CD4-positive, alpha-beta memory T cell (primary cell): Measurements from ENCODE around the gene DCP1B. TPM values are rescaled to one million over a fixed set of nuclear protein-coding genes. Genes with fewer than 3 reads are reported as not detected.

Experiments
- CTCF ChIA-PET: fragments of 350-600 bp; sonication (Branson Sonifier 250); formaldehyde crosslinking; loops from one replicate; lab custom pipeline; 2021; ENCODE audit warnings: inconsistent platforms; ENCODE audit not compliant: partially characterized antibody; lab: Charles Lee
- POLR2A ChIA-PET: fragments of 350-600 bp; sonication (Branson Sonifier 250); formaldehyde crosslinking; loops from one replicate; lab custom pipeline; 2021; ENCODE audit not compliant: partially characterized antibody; lab: Charles Lee
- DNase-seq, 5 donors: peaks; one replicate each; pipeline versions ENCODE4 v3.0.0 to v3.0.0-alpha.2; 2020 to 2022; ENCODE audit warnings: mixed read lengths in 1 of 5
- H3K27ac ChIP-seq: one replicate; pipeline ENCODE4 v1.7.0; 2013; ENCODE audit warnings: low read depth, low read length
- H3K27me3 ChIP-seq: 2 replicates; pipeline ENCODE4 v1.7.0; 2013; ENCODE audit warnings: mild to moderate bottlenecking, low read length, moderate library complexity; ENCODE audit not compliant: insufficient read depth
- H3K36me3 ChIP-seq: 2 replicates; pipeline ENCODE4 v1.7.0; 2013; ENCODE audit warnings: mild to moderate bottlenecking, low read length, moderate library complexity; ENCODE audit not compliant: insufficient read depth
- H3K4me1 ChIP-seq: 2 replicates; pipeline ENCODE4 v1.7.0; 2013; ENCODE audit warnings: mild to moderate bottlenecking, low read length, moderate library complexity; ENCODE audit not compliant: insufficient read depth
- H3K4me3 ChIP-seq, 2 donors: one replicate each; pipeline ENCODE4 v1.7.0; 2013; ENCODE audit warnings: low read length in 2 of 2, mild to moderate bottlenecking in 1 of 2
- H3K9me3 ChIP-seq, 2 donors: one replicate each; pipeline ENCODE4 v1.7.0; 2013; ENCODE audit warnings: low read length in 2 of 2, control low read depth in 1 of 2; ENCODE audit not compliant: control insufficient read depth in 1 of 2
- H3K27ac Mint-ChIP-seq, 7 donors: one replicate each; pipeline ENCODE4 v1.8.0; 2020 to 2021; ENCODE audit warnings: mixed read lengths in 7 of 7, mild to moderate bottlenecking in 6 of 7, inconsistent platforms in 3 of 7, moderate library complexity in 3 of 7
- H3K27me3 Mint-ChIP-seq, 2 donors: one replicate each; pipeline ENCODE4 v1.8.0; 2020 to 2021; ENCODE audit warnings: mixed read lengths in 2 of 2
- H3K36me3 Mint-ChIP-seq, 2 donors: one replicate each; pipeline ENCODE4 v1.8.0; 2020 to 2021; ENCODE audit warnings: mixed read lengths in 2 of 2, inconsistent platforms in 1 of 2, mild to moderate bottlenecking in 1 of 2
- H3K4me1 Mint-ChIP-seq, 4 donors: one replicate each; pipeline ENCODE4 v1.8.0; 2020 to 2021; ENCODE audit warnings: mixed read lengths in 4 of 4, mild to moderate bottlenecking in 1 of 4
- H3K4me3 Mint-ChIP-seq, 8 donors: one replicate each; pipeline ENCODE4 v1.8.0; 2020 to 2021; ENCODE audit warnings: mixed read lengths in 8 of 8, mild to moderate bottlenecking in 7 of 8, moderate library complexity in 6 of 8, inconsistent platforms in 3 of 8
- H3K9me3 Mint-ChIP-seq, 8 donors: one replicate each; pipeline ENCODE4 v1.8.0; 2020 to 2021; ENCODE audit warnings: mixed read lengths in 8 of 8, mild to moderate bottlenecking in 5 of 8, inconsistent platforms in 3 of 8, moderate library complexity in 1 of 8
- intact Hi-C: fragments of 100-400 bp; cut with micrococcal nuclease; formaldehyde crosslinking; loops from one replicate; pipeline ENCODE4 v1.15.1; 2023
- polyA plus RNA-seq, 2 donors: library from polyadenylated mRNA; unstranded; fragments of 300-500 nt; fragmentation: Illumina TruSeq; gene quantifications; one replicate each; pipeline ENCODE4 v1.2.3, GENCODE V29; 2021
- total RNA-seq, 2 experiments: library from RNA; stranded (reverse); gene quantifications; one replicate each; pipeline ENCODE4 v1.2.3, GENCODE V29; 2021

The DCP1B gene
- total and polyA plus RNA-seq, 4 experiments from 2014 or later, result 16.2 to 29.2 (median 26.2) TPM

GRCh38 chr12:1935700-1936378 lies 68.4 kb downstream of the DCP1B start:
- H3K27me3 ChIP-seq, result no peaks in the 10 kb centered on the region
- H3K4me3 ChIP-seq, result no peak overlapping the region
- Mint-ChIP-seq H3K36me3 (peaks cover 19 to 28% of the 10 kb centered on the region in 2 donors), H3K9me3 (no peaks in the 10 kb centered on the region), H3K4me3 (no peak overlapping the region), H3K27me3 (no peaks in the 10 kb centered on the region), H3K4me1 (peaks cover 4 to 9% (median 6%) of the 10 kb centered on the region in 4 donors), H3K27ac (no peak overlapping the region)
- intact Hi-C loops, result no loop called here
- no peaks in the 10 kb centered on the region for H3K9me3 ChIP-seq
- DNase-seq, result no peak
- peaks cover 5% of the 10 kb centered on the region for H3K4me1 ChIP-seq
- no peak overlapping the region for H3K27ac ChIP-seq
- H3K36me3 ChIP-seq, result no peaks in the 10 kb centered on the region
- CTCF ChIA-PET, result interaction anchor here (1.0 to 1.6 kb wide), 2 partner anchors 20 to 145 kb away, joined by 4 to 6 read pairs; no protein-coding TSS in a partner anchor
- POLR2A ChIA-PET, result no interaction called here

- Histone ChIP-seq H3K27me3 (no peaks in the 10 kb centered on the region), H3K4me1 (peaks cover 5% of the 10 kb centered on the region), H3K4me3 (no peak overlapping the region), H3K9me3 (no peaks in the 10 kb centered on the region), H3K27ac (no peak overlapping the region), H3K36me3 (no peaks in the 10 kb centered on the region)
- Mint-ChIP-seq H3K4me1 (peaks cover 4 to 9% (median 6%) of the 10 kb centered on the region in 4 donors), H3K4me3 (no peak overlapping the region), H3K9me3 (no peaks in the 10 kb centered on the region), H3K36me3 (peaks cover 16 to 24% of the 10 kb centered on the region in 2 donors), H3K27me3 (no peaks in the 10 kb centered on the region), H3K27ac (peak overlapping the region in 1 of 7 donors; percentile 85)
- no peak for DNase-seq
- intact Hi-C loops, result no loop called here
- CTCF ChIA-PET, result interaction anchor here (1.0 to 1.6 kb wide), 2 partner anchors 19 to 144 kb away, joined by 4 to 6 read pairs; no protein-coding TSS in a partner anchor
- POLR2A ChIA-PET, result no interaction called here
Observed at GRCh38 chr12:1935242-1935641, 69.0 kb downstream of the DCP1B start.

GRCh38 chr12:1934831-1935230 lies 69.4 kb downstream of the DCP1B start:
- Histone ChIP-seq H3K36me3 (no peaks in the 10 kb centered on the region), H3K9me3 (no peaks in the 10 kb centered on the region), H3K4me1 (peaks cover 4% of the 10 kb centered on the region), H3K27me3 (no peaks in the 10 kb centered on the region), H3K27ac (no peak overlapping the region), H3K4me3 (no peak overlapping the region)
- no peak for DNase-seq
- Mint-ChIP-seq H3K9me3 (no peaks in the 10 kb centered on the region), H3K4me1 (peaks cover 2 to 6% (median 3%) of the 10 kb centered on the region in 4 donors), H3K36me3 (peaks cover 13 to 20% of the 10 kb centered on the region in 2 donors), H3K27me3 (no peaks in the 10 kb centered on the region), H3K4me3 (no peak overlapping the region), H3K27ac (no peak overlapping the region)
- CTCF ChIA-PET, result interaction anchor here (1.6 kb wide), 1 partner anchor 19 kb away, joined by 6 read pairs; no protein-coding TSS in a partner anchor
- intact Hi-C loops, result no loop called here
- POLR2A ChIA-PET, result no interaction called here

DNA sequence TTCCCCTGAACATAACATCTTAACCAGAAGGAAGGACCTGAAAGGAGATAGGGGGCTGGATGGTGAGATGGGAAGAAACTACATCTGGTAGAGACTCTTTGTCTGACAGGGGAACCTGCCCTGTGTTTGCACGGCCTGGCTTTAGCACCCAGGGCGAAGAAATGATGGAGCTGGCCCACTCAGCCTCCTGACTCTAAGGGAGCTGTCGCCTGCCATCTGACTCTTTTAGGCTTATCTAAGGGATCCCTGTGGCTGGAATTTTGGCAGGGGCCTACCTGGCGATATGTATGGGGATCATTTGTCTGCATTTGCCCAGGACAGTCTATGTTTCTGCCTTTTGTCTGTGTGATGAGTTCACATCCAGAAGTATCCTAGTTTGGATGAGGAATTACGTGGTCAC lies 70.2 kb downstream of the DCP1B start:
- Mint-ChIP-seq H3K36me3 (peaks cover 10 to 17% of the 10 kb centered on the region in 2 donors), H3K27me3 (no peaks in the 10 kb centered on the region), H3K4me1 (peaks cover 0 to 5% (median 3%) of the 10 kb centered on the region in 4 donors), H3K9me3 (no peaks in the 10 kb centered on the region), H3K27ac (peak overlapping the region in 1 of 7 donors; percentile 57), H3K4me3 (no peak overlapping the region)
- no peaks in the 10 kb centered on the region for H3K27me3 ChIP-seq
- ChIA-PET CTCF (interaction anchor here (1.6 kb wide), 1 partner anchor 18 kb away, joined by 6 read pairs; no protein-coding TSS in a partner anchor), POLR2A (no interaction called here)
- H3K9me3 ChIP-seq, result no peaks in the 10 kb centered on the region
- no peak overlapping the region for H3K4me3 ChIP-seq
- no peak for DNase-seq
- no peaks in the 10 kb centered on the region for H3K4me1 ChIP-seq
- no peaks in the 10 kb centered on the region for H3K36me3 ChIP-seq
- intact Hi-C loops, result no loop called here
- H3K27ac ChIP-seq, result no peak overlapping the region

DNA sequence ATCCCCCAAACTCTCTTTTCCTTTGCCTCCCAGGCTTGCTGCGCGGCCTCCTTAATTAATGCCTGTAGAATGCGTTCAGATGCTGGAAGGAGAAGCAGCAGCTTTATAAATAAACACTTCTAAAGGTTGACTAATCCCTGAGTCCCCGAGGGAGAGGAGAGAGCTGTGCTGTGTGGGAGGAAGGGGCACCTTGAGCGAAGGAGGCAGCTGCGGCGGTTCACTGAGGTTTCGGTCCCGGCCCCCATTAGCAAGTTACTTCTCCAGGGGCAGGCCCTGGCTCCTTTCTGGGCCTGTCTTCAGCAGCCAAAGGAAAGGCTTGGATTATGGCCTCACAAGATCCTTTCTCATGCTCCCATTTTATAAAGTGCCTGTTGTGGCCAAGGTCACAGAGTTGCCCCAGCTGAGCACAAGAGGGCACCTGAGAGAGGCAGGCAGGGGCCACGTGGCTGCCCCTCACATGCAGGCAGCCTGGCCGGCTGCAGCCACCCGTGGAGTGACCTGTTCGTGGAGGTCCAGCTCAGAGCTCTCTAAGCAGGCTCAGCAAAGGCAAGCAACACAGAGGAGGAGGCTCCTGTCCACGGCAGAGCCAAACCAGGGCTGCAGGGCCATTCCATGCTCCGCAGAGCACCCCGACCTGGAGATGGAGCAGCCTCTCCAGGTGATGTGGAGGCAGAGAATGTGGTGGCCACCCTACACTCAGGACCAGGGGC lies 70.8 kb downstream of the DCP1B start:
- POLR2A ChIA-PET, result interaction anchor here (1.4 kb wide), 1 partner anchor 19 kb away, joined by 3 read pairs; no protein-coding TSS in a partner anchor
- CTCF ChIA-PET, result no interaction called here

DNA sequence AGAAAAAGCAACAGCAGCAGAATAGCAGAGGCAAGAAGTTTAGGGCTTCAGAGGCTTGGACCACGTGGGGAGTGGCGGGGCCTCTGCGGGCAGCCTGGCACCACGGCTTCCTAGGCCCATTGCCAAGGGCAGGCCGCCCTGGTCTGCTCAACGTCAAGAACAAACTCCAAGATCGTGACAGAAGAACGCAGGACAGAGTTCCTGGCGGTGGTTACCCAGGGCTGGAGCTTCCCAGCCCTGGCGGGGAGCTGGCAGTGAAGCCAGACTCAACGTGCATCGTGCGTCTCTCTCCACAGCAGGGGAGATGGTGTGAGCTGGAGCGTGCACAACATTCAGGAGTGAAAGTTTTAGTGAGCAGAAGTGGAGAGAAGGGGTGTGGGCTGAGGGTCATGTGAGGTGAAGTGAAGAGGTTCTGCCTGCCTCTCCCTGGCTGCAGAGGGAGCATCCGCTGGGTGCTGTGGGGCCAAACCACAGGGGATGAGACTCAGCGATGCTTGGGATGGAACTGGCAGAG lies 71.9 kb downstream of the DCP1B start:
- intact Hi-C loops, result no loop called here
- H3K27ac Mint-ChIP-seq, result no peak overlapping the region
- Histone ChIP-seq H3K4me3 (no peak overlapping the region), H3K4me1 (no peaks in the 10 kb centered on the region), H3K9me3 (no peaks in the 10 kb centered on the region), H3K36me3 (no peaks in the 10 kb centered on the region), H3K27me3 (no peaks in the 10 kb centered on the region), H3K27ac (no peak overlapping the region)
- H3K4me1 Mint-ChIP-seq, result peaks cover 0 to 5% (median 4%) of the 10 kb centered on the region in 4 donors
- H3K27me3 Mint-ChIP-seq, result no peaks in the 10 kb centered on the region
- no peak overlapping the region for H3K4me3 Mint-ChIP-seq
- CTCF ChIA-PET, result no interaction called here
- H3K9me3 Mint-ChIP-seq, result no peaks in the 10 kb centered on the region
- DNase-seq, result no peak
- POLR2A ChIA-PET, result interaction anchor here (1.4 kb wide), 1 partner anchor 17 kb away, joined by 3 read pairs; no protein-coding TSS in a partner anchor
- peaks cover 7 to 8% of the 10 kb centered on the region in 2 donors for H3K36me3 Mint-ChIP-seq

More for the DNA sequence above, 70.8 kb downstream of the DCP1B start:
- Histone ChIP-seq H3K4me1 (no peaks in the 10 kb centered on the region), H3K9me3 (no peaks in the 10 kb centered on the region), H3K36me3 (no peaks in the 10 kb centered on the region), H3K27ac (no peak overlapping the region), H3K4me3 (no peak overlapping the region), H3K27me3 (no peaks in the 10 kb centered on the region)
- H3K36me3 Mint-ChIP-seq, result peaks cover 10 to 12% of the 10 kb centered on the region in 2 donors
- H3K4me3 Mint-ChIP-seq, result no peak overlapping the region
- H3K9me3 Mint-ChIP-seq, result no peaks in the 10 kb centered on the region
- H3K27ac Mint-ChIP-seq, result peak overlapping the region in 1 of 7 donors; percentile 49
- H3K4me1 Mint-ChIP-seq, result peaks cover 0 to 5% (median 4%) of the 10 kb centered on the region in 4 donors
- no peaks in the 10 kb centered on the region for H3K27me3 Mint-ChIP-seq
- intact Hi-C loops, result no loop called here
- no peak for DNase-seq

DNA sequence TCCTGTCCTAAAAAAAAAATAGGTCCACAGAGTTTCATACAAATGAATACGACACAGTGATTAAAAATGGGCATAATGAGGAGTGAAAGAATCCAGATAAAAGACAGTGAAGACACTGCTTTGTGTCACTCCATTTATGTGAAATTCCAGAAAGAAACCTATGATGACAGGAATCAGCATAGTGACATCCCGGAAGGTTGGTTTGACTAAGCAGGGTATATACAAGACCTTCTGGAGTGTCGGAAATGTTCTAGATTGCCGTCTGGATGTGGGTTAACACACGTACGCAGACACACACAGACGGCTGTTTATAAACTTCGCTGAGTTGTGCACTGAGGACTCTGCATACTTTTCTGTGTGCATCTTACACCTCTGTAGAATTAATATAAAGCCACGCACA lies 72.6 kb downstream of the DCP1B start:
- Mint-ChIP-seq H3K4me3 (no peak overlapping the region), H3K27ac (no peak overlapping the region), H3K27me3 (peaks cover 0 to under 1% of the 10 kb centered on the region in 2 donors), H3K4me1 (peaks cover 0 to 5% (median 4%) of the 10 kb centered on the region in 4 donors), H3K36me3 (peaks cover 4 to 5% of the 10 kb centered on the region in 2 donors), H3K9me3 (no peaks in the 10 kb centered on the region)
- DNase-seq, result no peak
- H3K27ac ChIP-seq, result no peak overlapping the region
- H3K36me3 ChIP-seq, result no peaks in the 10 kb centered on the region
- ChIA-PET POLR2A (no interaction called here), CTCF (interaction anchor here (1.8 kb wide), 1 partner anchor 8 kb away, joined by 10 read pairs; no protein-coding TSS in a partner anchor)
- no peaks in the 10 kb centered on the region for H3K4me1 ChIP-seq
- no peaks in the 10 kb centered on the region for H3K9me3 ChIP-seq
- no peak overlapping the region for H3K4me3 ChIP-seq
- no peaks in the 10 kb centered on the region for H3K27me3 ChIP-seq
- intact Hi-C loops, result no loop called here
